H1 (cell line): ENCODE results near the gene GPR17.

Source experiments
- CTCF ChIP-seq, 3 experiments: IDR thresholded peaks; 1 replicate in 2 of 3; 2 replicates in 1 of 3; pipeline versions ENCODE4 v1.5.1 to v1.6.1; 2011; ENCODE audit warnings: low read length in 3 of 3, mild to moderate bottlenecking in 3 of 3, inconsistent platforms in 2 of 3, low read depth in 1 of 3, moderate library complexity in 1 of 3; ENCODE audit not compliant: insufficient read depth in 1 of 3; ENCODE audit errors: control extremely low read depth in 1 of 3
- EP300 ChIP-seq, 2 experiments: IDR thresholded peaks; 1 replicate in 1 of 2; 2 replicates in 1 of 2; pipeline ENCODE4 v1.6.1; 2011 to 2012; ENCODE audit warnings: low read depth in 2 of 2, low read length in 2 of 2, mild to moderate bottlenecking in 2 of 2, borderline replicate concordance in 1 of 2, inconsistent platforms in 1 of 2, moderate library complexity in 1 of 2
- EZH2 ChIP-seq: fragments of 200-600 bp; sonication (generic); IDR thresholded peaks from 2 replicates; pipeline ENCODE4 v1.7.1; 2012; ENCODE audit warnings: low read depth, mild to moderate bottlenecking, moderate library complexity, low read length, inconsistent platforms; ENCODE audit not compliant: severe bottlenecking
- MAFK ChIP-seq: IDR thresholded peaks from 2 replicates; pipeline ENCODE4 v1.6.1; 2012; ENCODE audit warnings: low read depth, mild to moderate bottlenecking, improper control_type of control experiment, low read length
- POLR2AphosphoS5 ChIP-seq: IDR thresholded peaks from 2 replicates; pipeline ENCODE4 v1.6.1; 2011; ENCODE audit warnings: low read depth, low read length
- SP4 ChIP-seq: IDR thresholded peaks from 2 replicates; pipeline ENCODE4 v1.6.1; 2012; ENCODE audit warnings: low read length, inconsistent platforms
- TAF1 ChIP-seq: IDR thresholded peaks from 2 replicates; pipeline ENCODE4 v1.6.1; 2011; ENCODE audit warnings: mild to moderate bottlenecking, low read depth, low read length
- USF2 ChIP-seq: IDR thresholded peaks from 2 replicates; pipeline ENCODE4 v1.6.1; 2011; ENCODE audit warnings: low read length, improper control_type of control experiment

GRCh38 chr2:127654838-127655175, 8.9 kb downstream of the GPR17 start:
- TF ChIP-seq MAFK (no peak), EP300 (IDR thresholded peaks at IDR 0.05; ENCODE audit: borderline replicate concordance in 1 of 2, low read depth in 2 of 2, low read length in 2 of 2) (no peak), CTCF (IDR thresholded peaks at IDR 0.05; ENCODE audit: control extremely low read depth in 1 of 3, insufficient read depth in 1 of 3, low read depth in 1 of 3, low read length in 3 of 3) (no peak), POLR2AphosphoS5 (no peak), SP4 (no peak), TAF1 (no peak), EZH2 (no peak), USF2 (no peak)
